HG02938 (cell line): ENCODE results near the gene NABP1.

Source experiments
- ATAC-seq: cut with Tn5 transposase; IDR thresholded peaks from one replicate; pipeline ENCODE4 v1.9.1; 2021; ENCODE audit warnings: mild to moderate bottlenecking, moderate library complexity; ENCODE audit not compliant: unreplicated experiment

The NABP1 gene

DNA sequence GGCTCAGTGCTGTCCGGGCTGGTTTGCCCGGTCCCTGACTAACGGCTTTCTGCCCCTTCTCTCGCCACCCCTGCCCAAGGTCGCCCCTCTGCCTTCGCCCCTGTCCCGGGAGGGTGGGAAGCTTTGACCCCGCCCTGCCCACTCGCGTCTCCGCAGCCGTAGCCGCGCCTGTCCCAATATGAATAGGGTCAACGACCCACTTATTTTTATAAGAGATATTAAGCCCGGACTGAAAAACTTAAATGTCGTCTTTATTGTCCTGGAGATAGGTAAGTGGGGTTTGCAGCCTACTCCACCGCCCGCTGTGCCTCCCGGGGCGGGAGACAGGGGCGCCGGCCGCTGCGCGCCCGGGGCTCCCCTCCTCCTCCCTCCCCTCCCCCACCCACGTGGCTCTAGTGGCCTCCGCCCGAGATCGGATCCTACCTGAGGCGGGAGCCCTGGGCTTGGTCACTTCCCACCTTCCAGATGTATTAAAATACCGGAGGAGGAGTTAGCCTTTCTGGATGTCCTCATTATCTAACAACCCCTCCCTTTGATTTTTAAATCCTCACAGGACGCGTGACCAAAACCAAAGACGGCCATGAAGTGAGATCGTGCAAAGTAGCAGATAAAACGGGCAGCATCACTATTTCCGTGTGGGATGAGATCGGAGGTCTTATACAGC lies 633 bp downstream of the NABP1 start:
- peak; percentile 7 for ATAC-seq

DNA sequence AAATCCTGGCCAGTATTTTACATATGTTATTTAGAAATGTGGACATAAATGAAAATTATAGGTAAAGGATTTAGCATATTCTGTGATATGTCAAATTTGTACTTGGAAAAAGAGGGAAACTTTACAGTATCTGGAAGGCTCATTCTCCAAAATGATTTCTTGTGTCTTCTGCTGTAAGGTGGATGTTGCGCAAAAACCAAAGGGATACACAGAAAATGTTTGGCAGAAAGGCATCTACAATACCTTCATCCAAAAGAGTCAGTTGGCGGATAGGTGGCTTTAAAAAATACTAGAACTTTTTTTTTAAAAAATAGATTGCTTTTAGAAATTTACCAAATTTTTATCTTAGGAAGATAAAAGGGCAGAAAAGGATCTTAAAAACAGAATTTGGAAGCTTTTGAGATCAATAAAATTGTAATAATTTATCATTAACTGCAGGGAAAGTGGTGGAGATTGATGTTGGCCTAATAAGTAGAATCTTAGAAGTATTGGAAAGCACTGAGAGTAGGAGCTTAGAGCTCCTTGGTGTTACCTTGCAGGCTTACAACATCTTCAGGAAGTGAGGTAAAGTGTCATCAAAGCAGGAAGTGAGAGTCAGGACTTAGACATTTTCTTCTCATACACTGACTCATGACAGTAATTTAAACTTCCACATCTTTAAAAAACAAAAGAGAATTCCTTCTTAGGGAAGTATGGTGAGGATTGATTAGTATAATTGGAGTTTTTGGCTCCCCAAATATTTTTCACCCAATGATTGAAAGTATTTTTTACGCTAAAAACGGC lies 2.1 kb downstream of the NABP1 start:
- ATAC-seq: peak; percentile 26

DNA sequence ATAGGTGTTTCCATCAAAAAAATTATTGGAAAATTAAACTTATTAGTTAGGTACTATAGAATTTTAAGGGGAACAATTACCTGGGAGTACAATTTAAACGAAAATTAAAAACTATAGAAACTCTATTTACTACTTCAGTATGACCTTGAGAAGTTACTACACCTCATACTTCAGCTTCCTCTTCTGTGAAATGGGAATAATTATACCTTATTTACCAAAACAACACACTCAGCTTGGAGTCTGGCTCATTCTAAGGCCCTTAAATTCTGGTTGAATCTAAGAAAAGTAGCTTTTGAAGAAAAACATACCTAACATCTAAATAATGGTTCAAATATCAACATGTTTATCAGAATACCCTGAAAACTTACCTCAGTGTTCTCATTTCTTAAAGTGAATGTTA lies 2.7 kb downstream of the NABP1 start:
- no peak for ATAC-seq

DNA sequence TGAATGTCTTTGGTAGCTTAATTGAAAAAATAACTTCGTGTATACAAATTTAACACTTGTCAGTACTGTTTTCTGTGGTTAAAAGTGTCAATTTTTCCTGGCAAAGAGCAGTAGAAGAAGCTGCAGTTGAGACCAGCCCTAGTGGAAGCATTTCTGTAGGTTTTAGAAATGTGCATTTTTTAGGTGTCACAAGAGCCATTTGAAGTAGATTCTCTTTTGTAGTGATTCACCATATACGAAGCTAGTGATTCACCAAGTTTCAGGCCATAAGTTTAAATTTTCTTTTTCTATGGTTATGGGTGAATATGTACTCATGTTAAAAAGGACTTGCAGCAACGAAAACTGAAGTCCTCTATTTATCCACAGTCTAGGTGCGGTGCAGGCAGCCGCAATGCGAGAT lies 4.2 kb downstream of the NABP1 start:
- no peak for ATAC-seq

DNA sequence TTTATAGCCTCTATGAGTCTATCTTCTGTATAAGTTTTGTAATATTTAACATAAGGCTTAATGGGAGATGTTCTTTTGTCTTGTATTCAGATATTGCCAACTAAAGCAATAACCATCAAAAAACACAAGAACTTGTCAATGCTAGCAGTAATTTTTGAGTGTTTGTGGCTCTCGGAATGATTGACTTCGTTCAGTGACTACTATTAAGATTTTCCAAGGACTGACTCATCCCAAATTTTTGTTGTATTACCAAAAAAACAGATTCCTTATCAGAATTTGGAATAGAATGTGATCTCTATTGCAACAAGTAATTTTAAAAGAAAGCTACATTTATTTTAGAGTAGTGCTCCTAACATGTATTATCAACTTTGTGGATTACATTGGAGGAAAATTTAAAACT lies 8.1 kb downstream of the NABP1 start:
- no peak for ATAC-seq

DNA sequence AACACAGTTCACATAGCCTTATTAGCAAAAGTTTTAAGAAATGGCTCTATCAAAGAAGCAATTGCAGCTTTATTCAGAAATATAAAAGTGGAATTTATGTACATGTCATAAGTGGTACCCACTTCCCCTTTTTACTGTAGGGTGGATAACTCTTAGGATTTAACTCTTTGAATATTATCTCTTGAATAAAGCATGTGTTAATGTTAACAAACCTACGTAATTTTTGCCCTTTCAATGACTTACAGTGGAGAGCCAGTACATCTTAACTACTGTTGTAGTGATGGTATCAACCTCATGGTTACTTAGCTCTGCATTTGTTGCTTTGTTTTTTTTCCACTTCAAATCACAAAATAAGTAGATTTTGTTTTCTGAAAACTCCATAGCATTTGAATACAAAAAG lies 8.8 kb downstream of the NABP1 start:
- no peak for ATAC-seq

DNA sequence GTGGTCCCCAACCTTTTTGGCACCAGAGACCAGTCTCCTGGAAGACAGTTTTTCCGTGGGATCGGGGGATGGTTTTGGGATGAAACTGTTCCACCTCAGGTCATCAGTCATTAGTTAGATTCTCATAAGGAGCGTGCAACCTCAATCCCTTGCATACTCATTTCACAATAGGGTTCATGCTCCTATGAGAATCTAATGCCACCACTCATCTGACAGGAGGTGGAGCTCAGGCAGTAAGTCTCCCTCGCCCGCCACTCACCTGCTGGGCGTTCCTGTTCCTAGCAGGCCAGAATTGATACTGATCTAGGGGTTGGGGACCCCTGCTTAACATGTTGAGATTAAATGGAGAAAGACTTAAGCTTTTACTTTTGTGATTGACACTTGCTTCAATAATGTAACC lies 9.9 kb downstream of the NABP1 start:
- ATAC-seq: no peak

DNA sequence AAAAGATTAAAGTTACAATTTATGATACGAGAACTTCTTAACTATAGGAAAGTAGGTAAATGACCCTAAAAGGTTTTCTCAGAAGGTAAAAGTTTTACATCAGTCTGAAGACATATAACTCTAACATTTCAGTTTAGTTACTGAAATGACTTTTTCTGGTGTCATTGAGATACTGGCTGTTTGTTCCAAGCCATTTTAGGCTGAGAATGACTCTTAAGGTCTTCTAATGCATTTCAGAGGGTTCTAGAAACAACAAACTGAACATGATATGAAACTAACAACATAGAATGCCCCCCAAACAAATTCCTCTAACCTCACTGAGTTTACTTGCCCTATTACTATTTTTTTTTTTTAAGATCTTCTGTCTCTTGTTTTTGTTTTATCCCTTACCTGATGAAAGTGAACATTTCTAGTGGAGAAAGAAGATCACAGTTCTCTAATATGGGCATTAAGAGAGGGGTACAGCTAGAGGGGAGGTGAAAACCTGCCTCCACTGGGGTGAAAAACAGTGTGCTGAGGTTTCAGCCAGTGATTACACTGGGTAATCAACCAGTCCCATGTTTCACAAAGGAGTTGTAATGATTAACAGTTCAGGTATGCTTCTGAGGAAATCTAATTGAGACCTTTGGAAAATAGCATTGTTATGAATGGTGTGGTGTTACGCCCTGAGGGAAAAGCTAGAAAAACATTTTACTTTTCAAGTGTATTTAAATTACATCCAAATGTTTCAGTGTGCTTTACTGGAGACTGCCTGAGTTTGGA lies 11.2 kb downstream of the NABP1 start:
- ATAC-seq: no peak

DNA sequence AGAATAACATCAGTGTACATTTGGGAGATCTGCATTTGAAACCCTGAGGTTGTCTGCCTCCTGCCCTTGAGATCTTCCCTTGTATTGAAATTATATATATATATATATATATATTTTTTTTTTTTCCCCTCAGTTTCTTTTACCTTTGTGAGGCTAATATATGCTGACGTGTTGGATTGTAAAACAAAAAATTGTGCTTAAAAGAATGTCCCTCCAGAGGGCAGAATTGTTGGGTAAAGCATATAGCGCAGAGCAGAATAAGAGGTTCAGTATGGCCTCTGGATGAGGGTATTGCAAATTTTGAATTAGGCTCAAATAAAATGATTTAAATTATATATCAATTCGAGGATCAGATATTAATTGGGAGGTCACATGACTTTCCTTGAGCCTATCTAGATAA lies 12.4 kb downstream of the NABP1 start:
- no peak for ATAC-seq

DNA sequence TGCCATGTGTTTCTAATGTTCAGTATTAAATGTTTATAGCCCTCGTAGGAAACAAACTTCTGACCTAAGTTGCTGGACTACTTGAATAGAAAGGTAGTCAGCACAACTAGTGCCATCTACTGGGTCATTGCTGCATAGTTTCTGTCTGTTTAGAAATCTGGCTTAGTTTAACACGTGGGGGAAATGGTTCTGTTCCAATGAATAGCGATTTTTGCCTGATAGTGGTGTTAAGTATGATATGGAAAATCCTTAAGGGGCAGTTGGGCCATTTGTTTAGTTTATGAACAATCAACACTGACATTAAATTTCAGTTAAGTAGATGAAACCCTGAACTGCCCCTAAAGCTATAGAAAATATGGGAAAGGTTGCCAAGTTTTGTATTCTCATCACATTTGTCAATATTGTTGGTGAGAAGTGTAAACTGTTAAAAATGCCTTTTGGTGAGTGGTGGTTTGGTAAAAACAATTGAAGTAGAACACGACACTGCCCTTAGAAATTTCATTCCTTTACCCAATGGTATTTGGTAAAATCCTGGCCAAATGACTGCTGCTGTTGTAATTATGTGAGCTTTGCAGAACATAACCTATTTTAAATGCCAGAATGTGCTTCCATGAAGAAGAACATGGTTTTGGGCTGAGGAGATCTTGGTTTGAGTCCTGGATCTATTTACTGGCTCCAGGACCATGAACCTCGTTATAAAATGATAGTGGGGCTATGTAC lies 13.2 kb downstream of the NABP1 start:
- peak; percentile 75 for ATAC-seq

DNA sequence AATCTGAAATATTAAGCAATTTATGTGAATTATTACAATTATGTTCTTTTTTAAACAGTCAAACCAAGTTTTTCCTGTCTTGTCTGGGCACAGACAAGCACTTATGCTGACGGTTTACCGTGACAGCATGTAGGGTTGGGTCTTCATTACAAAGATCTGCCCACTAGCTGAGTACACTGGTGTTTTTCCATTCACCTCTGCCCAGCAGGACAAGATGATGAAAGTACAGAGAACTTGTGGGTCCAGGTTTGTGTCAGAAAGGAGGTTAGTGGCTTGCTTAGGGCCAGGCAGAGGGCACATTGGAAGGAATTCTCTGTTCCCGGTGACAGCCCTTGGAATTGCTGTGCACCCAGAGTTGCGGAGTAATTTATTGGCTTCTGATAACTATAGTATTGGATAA lies 14.0 kb downstream of the NABP1 start:
- no peak for ATAC-seq

DNA sequence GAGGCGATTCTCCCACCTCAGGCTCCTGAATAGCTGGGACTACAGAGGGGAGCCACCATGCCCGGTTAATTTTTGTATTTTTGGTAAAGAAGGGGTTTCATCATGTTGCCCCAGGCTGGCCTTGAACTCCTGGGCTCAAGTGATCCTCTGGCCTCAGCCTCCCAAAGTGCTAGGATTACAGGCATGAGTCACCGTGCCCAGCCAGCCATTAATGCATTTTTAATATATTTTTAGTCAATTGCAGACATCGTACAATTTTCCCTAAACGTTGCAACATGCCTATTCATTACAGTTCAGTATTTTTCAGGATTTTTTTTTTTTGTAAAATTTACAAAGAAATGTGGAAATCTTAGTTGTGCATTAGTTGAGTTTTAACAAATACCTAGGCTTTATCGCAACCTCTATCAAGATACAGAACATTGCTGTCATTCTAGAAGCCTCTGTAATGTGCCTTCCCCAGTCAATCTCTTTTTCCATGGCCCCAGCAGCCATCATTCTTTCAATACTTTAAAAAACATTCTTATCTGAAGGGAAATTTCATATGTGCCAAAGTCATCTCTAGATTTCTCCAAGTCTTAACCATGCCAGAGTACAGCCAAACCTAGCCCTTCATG lies 14.7 kb downstream of the NABP1 start:
- ATAC-seq: no peak

DNA sequence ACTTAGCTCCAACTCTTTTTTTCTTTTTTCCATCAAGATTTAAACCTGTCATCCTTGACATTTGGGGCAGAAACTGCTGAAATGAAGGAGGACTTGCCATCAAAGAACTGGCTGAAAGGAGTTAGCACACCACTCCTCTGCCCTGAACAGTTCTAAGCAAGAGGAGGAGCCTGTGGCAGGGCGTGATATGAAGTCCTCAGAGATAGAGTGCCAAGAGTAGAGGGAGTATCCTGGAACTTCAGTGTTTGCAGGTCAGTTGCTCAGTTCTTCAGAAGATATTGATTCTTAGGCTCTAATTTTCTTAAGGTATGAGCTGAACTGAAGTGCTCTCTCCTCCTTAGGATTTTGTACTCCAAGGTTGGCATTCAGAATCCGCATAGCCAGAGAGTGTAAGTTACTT lies 15.2 kb downstream of the NABP1 start:
- ATAC-seq: no peak

DNA sequence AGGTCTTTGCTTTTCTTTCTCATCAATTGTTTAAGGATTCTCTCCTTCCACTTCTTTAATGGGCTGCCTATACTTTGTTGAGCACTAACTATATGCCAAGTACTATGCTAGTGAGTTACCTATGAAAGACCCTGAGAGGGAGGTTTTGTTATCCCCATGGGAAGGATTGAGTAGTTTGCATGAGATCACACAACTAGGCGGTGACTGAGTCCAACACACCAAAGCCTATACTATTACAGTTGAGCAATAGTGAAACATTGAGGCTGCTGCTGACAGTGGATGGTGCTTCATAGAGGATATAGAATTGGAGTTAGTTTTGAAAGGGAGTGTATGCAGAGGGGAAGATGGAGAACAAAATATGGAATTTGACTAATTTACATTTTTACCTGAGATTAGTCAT lies 15.8 kb downstream of the NABP1 start:
- no peak for ATAC-seq

DNA sequence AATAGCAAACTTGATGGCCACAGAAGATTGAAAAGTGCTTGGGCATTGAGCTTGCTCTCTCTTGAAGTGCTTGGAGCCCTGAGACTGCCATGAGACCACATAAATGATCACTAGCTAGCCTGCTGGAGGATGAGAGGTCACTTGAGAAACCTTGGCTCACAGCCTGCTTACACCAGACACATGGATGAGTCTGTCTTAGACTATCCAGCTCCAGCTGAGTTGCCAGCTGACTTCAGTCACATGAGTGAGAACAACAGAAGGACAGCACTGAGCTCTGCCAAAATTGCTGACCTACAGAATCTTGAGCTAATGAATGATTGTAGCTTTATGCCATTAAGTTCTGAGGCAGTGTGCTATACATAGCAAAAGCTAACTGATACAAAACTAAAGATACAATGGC lies 18.1 kb downstream of the NABP1 start:
- no peak for ATAC-seq

DNA sequence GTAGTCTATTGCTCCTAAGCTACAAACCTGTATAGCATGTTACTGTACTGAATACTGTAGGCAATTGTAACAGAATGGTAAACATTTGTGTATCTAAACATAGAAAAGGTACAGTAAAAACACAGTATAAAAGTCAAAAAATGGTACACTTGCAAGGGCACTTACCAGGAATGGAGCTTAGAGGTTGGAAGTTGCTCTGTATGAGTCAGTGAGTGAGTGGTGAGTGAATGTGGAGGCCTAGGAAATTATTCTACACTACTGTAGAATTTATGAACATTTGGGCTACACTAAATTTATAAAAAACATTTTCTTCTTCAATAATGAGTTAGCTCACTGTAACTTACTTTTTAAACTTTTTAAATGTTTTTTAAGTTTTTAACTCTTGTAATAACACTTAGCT lies 19.0 kb downstream of the NABP1 start:
- no peak for ATAC-seq

DNA sequence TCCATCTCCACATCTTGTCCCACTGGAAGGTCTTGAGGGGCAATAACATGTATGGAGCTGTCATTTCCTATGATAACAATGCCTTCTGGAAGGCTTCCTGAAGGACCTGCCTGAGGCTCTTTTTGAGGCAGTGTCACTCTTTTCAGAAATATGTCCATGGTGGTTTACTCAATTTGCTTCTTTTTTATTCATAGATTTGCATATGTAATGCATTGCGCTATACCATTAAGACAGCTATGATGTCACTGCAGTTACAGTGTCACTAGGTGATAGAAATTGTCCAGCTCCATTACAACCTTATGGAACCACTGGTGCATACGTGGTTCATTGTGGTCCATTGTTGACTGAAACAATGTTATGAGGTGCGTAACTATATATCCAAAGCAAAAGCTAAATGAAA lies 19.9 kb downstream of the NABP1 start:
- no peak for ATAC-seq

DNA sequence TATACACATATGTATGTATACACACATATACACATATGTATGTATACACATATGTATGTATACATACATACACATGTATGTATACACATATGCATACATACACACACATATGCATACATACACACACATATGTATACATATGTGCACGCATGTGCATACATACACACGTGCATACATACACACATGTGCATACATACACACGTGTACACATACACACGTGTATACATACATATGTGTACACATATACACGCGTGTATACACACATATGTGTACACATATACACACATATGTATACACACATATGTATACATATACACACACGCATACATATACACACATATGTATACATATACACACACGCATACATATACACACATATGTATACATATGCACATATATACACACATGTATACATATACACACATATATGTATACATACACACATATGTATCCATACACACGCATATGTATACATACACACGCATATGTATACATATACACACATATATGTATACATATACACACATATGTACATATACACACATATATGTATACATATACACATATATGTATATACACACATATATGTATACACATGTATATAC lies 21.5 kb downstream of the NABP1 start:
- no peak for ATAC-seq

DNA sequence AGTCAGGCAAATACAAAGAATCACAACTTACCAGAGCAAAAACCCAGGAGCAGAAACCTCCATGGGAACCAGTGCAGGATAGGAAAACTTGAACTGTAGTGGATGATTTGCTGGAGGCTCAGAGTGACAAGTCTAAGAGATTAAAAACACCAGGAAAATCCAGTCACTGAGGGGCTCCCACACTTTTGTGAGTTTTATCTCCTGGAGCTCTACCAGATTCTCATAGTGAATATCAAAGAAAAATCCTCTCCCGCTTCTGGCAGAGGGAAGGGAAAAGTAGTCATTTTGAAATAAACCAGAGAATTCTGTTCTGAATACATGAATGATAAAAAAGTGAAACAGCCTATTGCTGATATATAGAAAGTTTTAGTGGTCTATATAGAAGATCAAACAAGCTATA lies 23.1 kb downstream of the NABP1 start:
- ATAC-seq: no peak

DNA sequence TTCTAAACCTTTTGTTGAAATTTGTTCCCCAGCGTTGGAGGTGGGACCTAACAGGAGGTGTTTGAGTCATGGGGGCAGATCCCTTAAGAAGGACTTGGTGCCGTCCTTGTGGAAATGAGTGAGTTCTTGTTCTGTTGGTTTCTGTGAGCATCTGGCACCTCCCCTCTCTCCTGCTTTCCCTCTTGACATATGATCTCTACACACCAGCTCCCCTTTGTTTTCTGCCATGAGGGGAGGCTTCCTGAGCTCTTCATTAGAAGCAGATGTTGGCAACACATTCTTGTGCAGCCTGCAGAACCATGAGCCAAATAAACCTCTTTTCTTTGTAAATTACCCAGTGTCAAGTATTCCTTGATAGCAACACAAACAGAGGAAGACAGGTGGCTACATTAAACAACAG lies 23.8 kb downstream of the NABP1 start:
- ATAC-seq: no peak
